Measurements from ENCODE around the gene SBF1.

The SBF1 gene

GRCh38 chr22:50482107-50483074 is 7.6 kb upstream of the SBF1 start:
- no peak overlapping the region for H3K4me3 ChIP-seq (ENCODE audit: low read length)
- H3K9me3 ChIP-seq (ENCODE audit: insufficient read depth, low read length) = no peaks in the 10 kb centered on the region
- H3K36me3 ChIP-seq (replicated peaks; ENCODE audit: low read depth, low read length) = no peaks in the 10 kb centered on the region
- TF ChIP-seq, protein P1, sequence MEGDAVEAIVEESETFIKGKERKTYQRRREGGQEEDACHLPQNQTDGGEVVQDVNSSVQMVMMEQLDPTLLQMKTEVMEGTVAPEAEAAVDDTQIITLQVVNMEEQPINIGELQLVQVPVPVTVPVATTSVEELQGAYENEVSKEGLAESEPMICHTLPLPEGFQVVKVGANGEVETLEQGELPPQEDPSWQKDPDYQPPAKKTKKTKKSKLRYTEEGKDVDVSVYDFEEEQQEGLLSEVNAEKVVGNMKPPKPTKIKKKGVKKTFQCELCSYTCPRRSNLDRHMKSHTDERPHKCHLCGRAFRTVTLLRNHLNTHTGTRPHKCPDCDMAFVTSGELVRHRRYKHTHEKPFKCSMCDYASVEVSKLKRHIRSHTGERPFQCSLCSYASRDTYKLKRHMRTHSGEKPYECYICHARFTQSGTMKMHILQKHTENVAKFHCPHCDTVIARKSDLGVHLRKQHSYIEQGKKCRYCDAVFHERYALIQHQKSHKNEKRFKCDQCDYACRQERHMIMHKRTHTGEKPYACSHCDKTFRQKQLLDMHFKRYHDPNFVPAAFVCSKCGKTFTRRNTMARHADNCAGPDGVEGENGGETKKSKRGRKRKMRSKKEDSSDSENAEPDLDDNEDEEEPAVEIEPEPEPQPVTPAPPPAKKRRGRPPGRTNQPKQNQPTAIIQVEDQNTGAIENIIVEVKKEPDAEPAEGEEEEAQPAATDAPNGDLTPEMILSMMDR (IDR thresholded peaks at IDR 0.05; ENCODE audit: low read depth, low read length) = no peak
- no peak for TF ChIP-seq EZH2phosphoT487 (IDR thresholded peaks at IDR 0.05; ENCODE audit: low read depth)
- peaks cover 6% of the 10 kb centered on the region; the same call in 1 of the 2 replicates for H3K4me1 ChIP-seq (ENCODE audit: low read length)
- no peak overlapping the region for H3K4me2 ChIP-seq (ENCODE audit: low read length)
- no peak overlapping the region for H3K27ac ChIP-seq (ENCODE audit: low read length)
- H3K79me2 ChIP-seq (ENCODE audit: low read length) = no peaks in the 10 kb centered on the region
- H4K20me1 ChIP-seq (ENCODE audit: insufficient read depth, low read length) = no peaks in the 10 kb centered on the region
- H3K9ac ChIP-seq (ENCODE audit: low read length) = no peak overlapping the region
- H2AFZ ChIP-seq (ENCODE audit: low read depth, low read length) = no peak overlapping the region
- no peaks in the 10 kb centered on the region for H3K27me3 ChIP-seq (ENCODE audit: low read depth, low read length)

- H3K9me3 ChIP-seq (ENCODE audit: insufficient read depth, low read length) = no peaks in the 10 kb centered on the region
- H3K4me2 ChIP-seq (ENCODE audit: low read length) = no peak within 1 kb of the TSS
- no peak within 1 kb of the TSS for H3K4me3 ChIP-seq (ENCODE audit: low read length)
- H3K27me3 ChIP-seq (ENCODE audit: low read depth, low read length) = no peaks in the 10 kb centered on the region
- no peak for TF ChIP-seq EZH2phosphoT487 (IDR thresholded peaks at IDR 0.05; ENCODE audit: low read depth)
- TF ChIP-seq, protein P1 (IDR thresholded peaks at IDR 0.05; ENCODE audit: low read depth, low read length) = no peak
- H3K4me1 ChIP-seq (ENCODE audit: low read length) = no peaks in the 10 kb centered on the region
- no peaks in the 10 kb centered on the region for H4K20me1 ChIP-seq (ENCODE audit: insufficient read depth, low read length)
- no peaks in the 10 kb centered on the region for H3K79me2 ChIP-seq (ENCODE audit: low read length)
- no peak within 1 kb of the TSS for H3K27ac ChIP-seq (ENCODE audit: low read length)
- no peaks in the 10 kb centered on the region for H3K36me3 ChIP-seq (replicated peaks; ENCODE audit: low read depth, low read length)
- H3K9ac ChIP-seq (ENCODE audit: low read length) = no peak within 1 kb of the TSS
- no peak within 1 kb of the TSS for H2AFZ ChIP-seq (ENCODE audit: low read depth, low read length)
Observed at GRCh38 chr22:50481440-50482106, 6.7 kb upstream of the SBF1 start, which contains the start of gene ADM2. ADM2 (plus strand) TSS chr22:50481543; CDS start chr22:50481848, 305 bp downstream.

GRCh38 chr22:50481045-50481439 is 6.2 kb upstream of the SBF1 start:
- Histone ChIP-seq H3K9me3 (ENCODE audit: insufficient read depth, low read length) (no peaks in the 10 kb centered on the region), H3K27ac (ENCODE audit: low read length) (no peak overlapping the region), H3K27me3 (ENCODE audit: low read depth, low read length) (no peaks in the 10 kb centered on the region), H3K79me2 (ENCODE audit: low read length) (no peaks in the 10 kb centered on the region), H3K9ac (ENCODE audit: low read length) (no peak overlapping the region), H4K20me1 (ENCODE audit: insufficient read depth, low read length) (no peaks in the 10 kb centered on the region), H3K4me3 (ENCODE audit: low read length) (no peak overlapping the region), H3K36me3 (replicated peaks; ENCODE audit: low read depth, low read length) (no peaks in the 10 kb centered on the region), H3K4me1 (ENCODE audit: low read length) (no peaks in the 10 kb centered on the region), H3K4me2 (ENCODE audit: low read length) (no peak overlapping the region), H2AFZ (ENCODE audit: low read depth, low read length) (no peak overlapping the region)
- no peak for TF ChIP-seq EZH2phosphoT487 (IDR thresholded peaks at IDR 0.05; ENCODE audit: low read depth)
- TF ChIP-seq, protein P1 (IDR thresholded peaks at IDR 0.05; ENCODE audit: low read depth, low read length) = no peak

GRCh38 chr22:50479721-50480120 is 4.9 kb upstream of the SBF1 start:
- Histone ChIP-seq H3K36me3 (replicated peaks; ENCODE audit: low read depth, low read length) (no peaks in the 10 kb centered on the region), H3K9ac (ENCODE audit: low read length) (no peak overlapping the region), H3K27ac (ENCODE audit: low read length) (no peak overlapping the region), H3K79me2 (ENCODE audit: low read length) (no peaks in the 10 kb centered on the region), H3K4me1 (ENCODE audit: low read length) (peaks cover 3% of the 10 kb centered on the region; the same call in 1 of the 2 replicates), H3K9me3 (ENCODE audit: insufficient read depth, low read length) (no peaks in the 10 kb centered on the region), H2AFZ (ENCODE audit: low read depth, low read length) (no peak overlapping the region), H3K4me3 (ENCODE audit: low read length) (no peak overlapping the region), H3K4me2 (ENCODE audit: low read length) (no peak overlapping the region), H3K27me3 (ENCODE audit: low read depth, low read length) (no peaks in the 10 kb centered on the region), H4K20me1 (ENCODE audit: insufficient read depth, low read length) (no peaks in the 10 kb centered on the region)
- TF ChIP-seq EZH2phosphoT487 (IDR thresholded peaks at IDR 0.05; ENCODE audit: low read depth) = no peak
- TF ChIP-seq, protein P1 (IDR thresholded peaks at IDR 0.05; ENCODE audit: low read depth, low read length) = no peak
